Bone marrow (tissue), 2 donors: ENCODE data around the gene ANAPC13.
A peak's percentile ranks its signal among the peaks of the same experiment; 100 is the strongest.

ENCODE experiments used
- DNase-seq, 2 donors: peaks; one replicate each; lab custom pipeline; 2025; lab: John Stamatoyannopoulos, UW

Gene ANAPC13

GRCh38 chr3:134485718-134486576, at the start of gene ANAPC13, which contains the start of gene CEP63:
Gene ANAPC13, minus strand, starts transcription at chr3:134485985. Its CDS starts 3,081 bp downstream, at chr3:134482904.
Gene CEP63, plus strand, starts transcription at chr3:134486057. Its CDS starts 9,264 bp downstream, at chr3:134495321.
- peak; percentile 95 for DNase-seq

- peak in 1 of 2 donors; percentile 8 for DNase-seq
These were observed 49.6 kb upstream of the ANAPC13 start for GRCh38 chr3:134535186-134535970.

GRCh38 chr3:134533493-134533892, 47.7 kb upstream of the ANAPC13 start:
- DNase-seq = no peak

GRCh38 chr3:134527538-134528186, 41.9 kb upstream of the ANAPC13 start:
- no peak for DNase-seq

- DNase-seq = no peak
These were observed 41.3 kb upstream of the ANAPC13 start for GRCh38 chr3:134527037-134527436.

- no peak for DNase-seq
These were observed 40.5 kb upstream of the ANAPC13 start for GRCh38 chr3:134526319-134526718.

GRCh38 chr3:134525293-134525692, 39.5 kb upstream of the ANAPC13 start:
- no peak for DNase-seq

- DNase-seq = no peak
These were observed 36.8 kb upstream of the ANAPC13 start for GRCh38 chr3:134522541-134522940.

- peak in 1 of 2 donors; percentile 8 for DNase-seq
These were observed 32.0 kb upstream of the ANAPC13 start for GRCh38 chr3:134517791-134518190.

- DNase-seq = no peak
These were observed 31.1 kb upstream of the ANAPC13 start for GRCh38 chr3:134516905-134517304.

GRCh38 chr3:134511500-134511899, 25.7 kb upstream of the ANAPC13 start:
- peak in 1 of 2 donors; percentile 21 for DNase-seq

GRCh38 chr3:134505485-134505884, 19.7 kb upstream of the ANAPC13 start:
- no peak for DNase-seq

GRCh38 chr3:134504132-134504531, 18.3 kb upstream of the ANAPC13 start:
- no peak for DNase-seq

GRCh38 chr3:134503266-134503665, 17.5 kb upstream of the ANAPC13 start:
- no peak for DNase-seq

GRCh38 chr3:134496471-134497071, 10.8 kb upstream of the ANAPC13 start:
- peak in 1 of 2 donors; percentile 55 for DNase-seq

- no peak for DNase-seq
These were observed 10.2 kb upstream of the ANAPC13 start for GRCh38 chr3:134495980-134496379.

- no peak for DNase-seq
These were observed 8.7 kb upstream of the ANAPC13 start for GRCh38 chr3:134494495-134494894.

- peak in 1 of 2 donors; percentile 62 for DNase-seq
These were observed 1.6 kb upstream of the ANAPC13 start for GRCh38 chr3:134487406-134487805.

GRCh38 chr3:134486577-134487041, 824 bp upstream of the ANAPC13 start:
- DNase-seq = no peak

- DNase-seq = peak in 1 of 2 donors; percentile 56
These were observed 589 bp downstream of the ANAPC13 start for GRCh38 chr3:134485075-134485717.
